Measurements from ENCODE around the gene DNAJA4.
A peak's percentile ranks its signal among the peaks of the same experiment; 100 is the strongest.

Gene DNAJA4

DNA sequence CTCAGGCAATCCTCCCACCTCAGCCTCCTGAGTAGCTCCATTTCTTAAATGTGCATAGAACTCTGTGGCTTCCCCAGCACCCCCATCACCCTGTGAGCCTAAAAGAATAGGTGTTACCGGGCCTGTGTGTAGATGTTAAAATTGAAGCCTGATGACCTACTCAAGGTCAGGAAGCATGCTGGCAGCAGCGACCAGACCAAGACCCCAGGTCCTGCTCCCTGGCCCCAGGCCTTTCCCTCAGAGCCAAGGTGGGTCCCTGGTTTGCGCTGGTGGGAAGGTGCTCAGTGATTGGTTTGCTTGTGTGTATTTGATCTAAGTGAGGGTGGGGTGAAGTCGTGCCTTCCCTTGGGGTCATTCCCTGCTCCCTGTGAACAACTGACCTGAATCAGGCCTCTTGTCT is 57.4 kb downstream of the DNAJA4 start:
- Histone ChIP-seq H3K27me3 (ENCODE audit: control insufficient read depth, insufficient read depth, low read length, poor library complexity, severe bottlenecking) (no peaks in the 10 kb centered on the region), H3K9me3 (ENCODE audit: control insufficient read depth, low read length) (no peaks in the 10 kb centered on the region), H3K27ac (ENCODE audit: insufficient read depth, low read depth, low read length, poor library complexity, severe bottlenecking) (peak overlapping the region; percentile 93), H3K4me1 (ENCODE audit: control insufficient read depth, insufficient read depth, low read length) (peaks cover 58% of the 10 kb centered on the region), H3K36me3 (ENCODE audit: control insufficient read depth, insufficient read depth, low read length) (no peaks in the 10 kb centered on the region), H3K4me3 (ENCODE audit: insufficient read depth, low read depth, low read length) (no peak overlapping the region)
- WGBS, 2 experiments, result 61 to 73% methylated on average over 4 of the region's 4 CpGs

DNA sequence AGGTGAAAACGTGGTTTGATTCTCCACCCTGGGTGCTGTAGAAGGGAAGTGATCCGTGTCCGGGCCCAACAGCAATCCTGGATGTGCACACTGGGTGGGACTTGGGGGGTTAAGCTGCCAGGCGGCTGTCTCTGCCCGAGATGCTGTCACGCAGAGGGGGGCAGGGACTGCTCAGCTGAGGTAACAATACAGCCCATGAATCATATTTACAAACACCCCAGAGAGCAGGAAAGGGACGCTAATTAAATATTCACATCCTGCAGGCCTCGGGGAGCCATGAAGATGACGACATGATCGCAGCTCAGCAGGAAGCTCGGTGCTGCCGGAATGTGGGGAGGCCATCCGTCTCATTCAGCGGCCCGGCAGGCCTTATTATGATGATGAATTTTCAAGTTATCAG is 57.9 kb downstream of the DNAJA4 start:
- Histone ChIP-seq H3K27me3 (ENCODE audit: control insufficient read depth, insufficient read depth, low read length, poor library complexity, severe bottlenecking) (no peaks in the 10 kb centered on the region), H3K36me3 (ENCODE audit: control insufficient read depth, insufficient read depth, low read length) (no peaks in the 10 kb centered on the region), H3K27ac (ENCODE audit: insufficient read depth, low read depth, low read length, poor library complexity, severe bottlenecking) (peak overlapping the region; percentile 93), H3K4me1 (ENCODE audit: control insufficient read depth, insufficient read depth, low read length) (peaks cover 53% of the 10 kb centered on the region), H3K9me3 (ENCODE audit: control insufficient read depth, low read length) (no peaks in the 10 kb centered on the region), H3K4me3 (ENCODE audit: insufficient read depth, low read depth, low read length) (no peak overlapping the region)
- 12 to 32% methylated on average over 15 of the region's 15 CpGs for WGBS, 2 experiments

DNA sequence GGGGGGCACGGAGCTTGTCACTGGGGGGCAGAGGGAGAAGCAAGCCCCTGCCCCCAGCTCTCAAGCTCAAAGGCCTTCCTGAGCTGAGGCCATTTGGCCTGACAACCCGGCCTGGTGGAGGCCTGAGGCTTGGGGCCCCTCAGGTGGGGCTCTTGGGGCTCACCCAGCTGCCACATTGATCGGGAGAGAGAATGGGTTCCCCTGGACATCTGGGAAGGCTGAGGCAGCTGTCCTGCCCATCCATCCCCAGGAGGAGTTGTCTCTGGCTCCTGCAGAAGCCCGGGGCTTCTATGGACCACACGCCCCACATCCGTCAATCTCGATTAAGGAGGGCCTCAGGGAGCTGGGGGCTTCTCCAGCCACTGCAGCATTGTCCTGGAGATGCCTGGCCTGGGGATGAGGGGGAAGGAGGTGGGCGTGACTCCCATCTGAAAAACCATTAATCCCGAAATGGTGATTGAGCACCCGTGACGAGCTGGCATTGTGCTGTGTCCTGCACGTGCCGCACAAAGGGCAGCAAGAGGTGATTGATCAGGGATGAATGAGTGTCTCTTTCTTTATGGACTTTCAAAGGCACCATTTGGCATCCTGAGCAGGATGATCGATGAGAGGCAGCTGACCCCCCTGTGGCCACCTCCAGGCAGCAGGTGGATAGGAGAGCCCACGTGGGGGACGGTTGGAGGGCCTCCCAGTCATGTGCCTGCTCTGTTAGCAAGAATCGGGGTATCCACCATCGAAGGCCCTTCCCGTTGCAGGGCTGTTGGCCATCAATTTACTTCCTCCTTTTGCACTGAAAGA is 58.6 kb downstream of the DNAJA4 start:
- Histone ChIP-seq H3K4me1 (ENCODE audit: control insufficient read depth, insufficient read depth, low read length) (peaks cover 53% of the 10 kb centered on the region), H3K27me3 (ENCODE audit: control insufficient read depth, insufficient read depth, low read length, poor library complexity, severe bottlenecking) (no peaks in the 10 kb centered on the region), H3K36me3 (ENCODE audit: control insufficient read depth, insufficient read depth, low read length) (no peaks in the 10 kb centered on the region), H3K9me3 (ENCODE audit: control insufficient read depth, low read length) (no peaks in the 10 kb centered on the region), H3K27ac (ENCODE audit: insufficient read depth, low read depth, low read length, poor library complexity, severe bottlenecking) (peak overlapping the region; percentile 93), H3K4me3 (ENCODE audit: insufficient read depth, low read depth, low read length) (no peak overlapping the region)
- WGBS, 2 experiments, result 34 to 44% methylated on average over 19 of the region's 19 CpGs

DNA sequence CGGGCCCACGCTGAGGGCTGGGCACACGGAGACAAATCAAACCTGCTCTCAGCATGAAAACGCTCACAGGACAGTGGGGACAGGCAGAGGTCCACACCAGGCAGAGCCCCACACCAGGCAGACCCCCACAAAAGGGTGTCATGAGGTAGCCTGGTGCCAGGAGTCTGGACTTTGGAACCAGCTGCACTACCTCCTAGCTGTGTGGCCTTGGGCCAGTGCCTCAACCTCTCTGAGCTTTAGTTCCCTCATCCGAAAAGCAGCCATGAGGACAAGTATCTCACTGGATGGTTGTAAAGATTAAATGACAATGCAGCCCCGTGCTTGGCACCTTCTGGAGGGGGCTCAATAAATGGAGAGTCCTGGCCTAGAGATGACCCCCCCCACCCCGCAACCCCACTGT is 59.3 kb downstream of the DNAJA4 start:
- 86 to 90% methylated on average over 7 of the region's 7 CpGs for WGBS, 2 experiments
- H3K4me3 ChIP-seq (ENCODE audit: insufficient read depth, low read depth, low read length), result no peak overlapping the region
- no peaks in the 10 kb centered on the region for H3K27me3 ChIP-seq (ENCODE audit: control insufficient read depth, insufficient read depth, low read length, poor library complexity, severe bottlenecking)
- H3K4me1 ChIP-seq (ENCODE audit: control insufficient read depth, insufficient read depth, low read length), result peaks cover 53% of the 10 kb centered on the region
- H3K36me3 ChIP-seq (ENCODE audit: control insufficient read depth, insufficient read depth, low read length), result no peaks in the 10 kb centered on the region
- H3K27ac ChIP-seq (ENCODE audit: insufficient read depth, low read depth, low read length, poor library complexity, severe bottlenecking), result peak overlapping the region; percentile 93
- H3K9me3 ChIP-seq (ENCODE audit: control insufficient read depth, low read length), result no peaks in the 10 kb centered on the region

DNA sequence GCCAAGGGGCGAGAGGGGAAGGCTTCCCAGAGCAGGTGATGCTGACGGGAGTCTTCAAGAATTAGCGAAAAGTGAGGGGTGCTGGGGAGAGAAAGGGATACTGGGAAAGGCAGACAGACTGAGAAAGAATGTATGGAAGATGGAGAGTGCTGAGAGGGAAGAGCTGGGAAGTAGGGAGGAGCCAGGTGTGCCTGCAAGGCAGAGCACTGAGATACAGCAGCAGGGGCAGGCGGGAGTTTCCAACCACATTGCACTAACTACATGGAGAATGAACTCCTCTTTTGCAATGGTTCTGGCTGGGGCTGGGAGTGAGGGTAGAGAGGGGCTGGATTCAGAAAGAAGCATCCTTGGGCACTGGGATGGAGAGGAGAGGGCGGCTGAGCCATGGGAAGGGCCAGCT is 59.8 kb downstream of the DNAJA4 start:
- no peaks in the 10 kb centered on the region for H3K9me3 ChIP-seq (ENCODE audit: control insufficient read depth, low read length)
- peaks cover 53% of the 10 kb centered on the region for H3K4me1 ChIP-seq (ENCODE audit: control insufficient read depth, insufficient read depth, low read length)
- H3K4me3 ChIP-seq (ENCODE audit: insufficient read depth, low read depth, low read length), result no peak overlapping the region
- no peaks in the 10 kb centered on the region for H3K36me3 ChIP-seq (ENCODE audit: control insufficient read depth, insufficient read depth, low read length)
- no peaks in the 10 kb centered on the region for H3K27me3 ChIP-seq (ENCODE audit: control insufficient read depth, insufficient read depth, low read length, poor library complexity, severe bottlenecking)
- H3K27ac ChIP-seq (ENCODE audit: insufficient read depth, low read depth, low read length, poor library complexity, severe bottlenecking), result no peak overlapping the region
- 85% methylated on average over 5 of the region's 5 CpGs for WGBS, 2 experiments

DNA sequence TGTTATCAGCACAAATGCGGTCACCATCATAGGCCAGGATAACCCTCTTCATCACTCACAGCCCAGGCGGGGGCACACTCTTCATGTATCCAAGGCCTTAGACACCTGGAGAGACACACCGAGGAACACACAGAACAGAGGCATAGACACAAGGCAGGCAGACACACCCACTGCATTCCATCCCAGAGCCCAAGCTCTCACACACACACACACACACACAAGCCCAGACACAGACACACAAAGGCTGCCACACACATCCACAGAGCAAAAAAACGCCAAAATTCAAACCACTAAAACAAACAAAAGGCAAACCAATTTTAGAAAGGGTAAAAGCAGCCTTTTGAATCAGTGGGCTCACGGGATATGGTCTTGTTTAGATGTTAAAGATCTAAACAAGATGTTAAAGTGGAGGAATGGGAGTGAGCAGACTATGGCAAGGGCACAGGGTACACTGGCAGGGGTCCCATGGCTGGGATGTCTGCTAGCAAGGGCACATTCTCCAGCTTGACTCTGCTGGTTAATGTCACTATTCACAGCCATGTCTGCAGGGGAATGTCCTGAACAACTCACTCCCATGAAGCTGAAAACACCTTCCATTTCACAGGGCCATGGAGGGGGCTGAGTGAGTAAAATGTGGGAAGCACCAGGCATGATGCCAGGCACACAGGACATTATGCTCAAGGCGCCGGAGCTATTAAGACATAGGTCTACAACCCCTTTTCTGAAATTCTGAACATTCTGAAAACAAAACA is 60.9 kb downstream of the DNAJA4 start:
- H3K36me3 ChIP-seq (ENCODE audit: control insufficient read depth, insufficient read depth, low read length), result no peaks in the 10 kb centered on the region
- 78 to 82% methylated on average over 7 of the region's 7 CpGs for WGBS, 2 experiments
- no peak overlapping the region for H3K27ac ChIP-seq (ENCODE audit: insufficient read depth, low read depth, low read length, poor library complexity, severe bottlenecking)
- H3K4me3 ChIP-seq (ENCODE audit: insufficient read depth, low read depth, low read length), result no peak overlapping the region
- H3K27me3 ChIP-seq (ENCODE audit: control insufficient read depth, insufficient read depth, low read length, poor library complexity, severe bottlenecking), result no peaks in the 10 kb centered on the region
- H3K9me3 ChIP-seq (ENCODE audit: control insufficient read depth, low read length), result no peaks in the 10 kb centered on the region
- H3K4me1 ChIP-seq (ENCODE audit: control insufficient read depth, insufficient read depth, low read length), result peaks cover 47% of the 10 kb centered on the region

DNA sequence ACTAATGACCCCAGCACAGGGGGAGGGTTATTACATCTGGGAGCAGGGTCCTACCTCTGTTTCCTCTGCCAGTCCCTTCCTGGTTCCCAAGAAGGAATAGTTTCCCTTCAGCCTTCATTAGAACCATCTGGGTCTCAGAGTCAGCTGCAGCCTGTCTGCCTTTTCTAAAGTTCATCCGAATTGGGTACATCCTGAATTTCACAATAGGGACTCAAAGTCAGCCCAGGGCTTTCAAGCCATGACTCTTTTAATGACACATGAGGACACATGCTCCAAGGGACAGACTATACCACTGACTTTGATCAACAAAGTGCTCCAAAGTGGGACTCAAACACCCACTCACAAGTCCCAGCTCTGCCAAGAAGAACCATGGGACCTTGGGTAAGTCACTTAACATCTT is 63.1 kb downstream of the DNAJA4 start:
- Histone ChIP-seq H3K36me3 (ENCODE audit: control insufficient read depth, insufficient read depth, low read length) (no peaks in the 10 kb centered on the region), H3K4me3 (ENCODE audit: insufficient read depth, low read depth, low read length) (no peak overlapping the region), H3K27ac (ENCODE audit: insufficient read depth, low read depth, low read length, poor library complexity, severe bottlenecking) (no peak overlapping the region), H3K27me3 (ENCODE audit: control insufficient read depth, insufficient read depth, low read length, poor library complexity, severe bottlenecking) (no peaks in the 10 kb centered on the region), H3K4me1 (ENCODE audit: control insufficient read depth, insufficient read depth, low read length) (peaks cover 39% of the 10 kb centered on the region), H3K9me3 (ENCODE audit: control insufficient read depth, low read length) (no peaks in the 10 kb centered on the region)
- WGBS, 2 experiments, result 88 to 94% methylated on average over 1 of the region's 1 CpG

DNA sequence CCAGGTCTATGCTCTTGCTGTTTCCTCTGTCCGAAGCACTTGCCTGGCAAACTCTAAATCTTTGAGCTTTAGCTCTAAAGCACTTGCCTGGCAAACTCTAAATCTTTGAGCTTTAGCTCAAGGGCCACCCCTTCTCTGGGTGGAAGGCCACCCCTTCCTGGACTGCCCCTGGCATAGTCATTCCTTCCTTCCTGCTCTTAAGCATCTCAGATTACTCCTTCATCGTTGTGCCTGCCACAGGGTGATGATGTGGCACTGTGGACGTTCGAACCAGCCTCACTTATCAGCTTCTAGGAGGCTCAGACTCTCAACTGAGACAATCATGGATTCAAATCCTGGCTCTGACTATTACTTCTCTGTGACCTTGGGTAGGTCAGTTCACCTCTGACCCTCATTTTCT is 65.3 kb downstream of the DNAJA4 start:
- Histone ChIP-seq H3K4me1 (ENCODE audit: control insufficient read depth, insufficient read depth, low read length) (peaks cover 19% of the 10 kb centered on the region), H3K4me3 (ENCODE audit: insufficient read depth, low read depth, low read length) (no peak overlapping the region), H3K9me3 (ENCODE audit: control insufficient read depth, low read length) (no peaks in the 10 kb centered on the region), H3K27ac (ENCODE audit: insufficient read depth, low read depth, low read length, poor library complexity, severe bottlenecking) (no peak overlapping the region), H3K36me3 (ENCODE audit: control insufficient read depth, insufficient read depth, low read length) (no peaks in the 10 kb centered on the region), H3K27me3 (ENCODE audit: control insufficient read depth, insufficient read depth, low read length, poor library complexity, severe bottlenecking) (no peaks in the 10 kb centered on the region)
- WGBS, 2 experiments, result 87 to 88% methylated on average over 4 of the region's 4 CpGs

All from ectodermal cell (in vitro differentiated cells).